Measurements from ENCODE around the gene IL7R. TPM values are rescaled to one million over a fixed set of nuclear protein-coding genes. Genes with fewer than 3 reads are reported as not detected.

IL7R gene, protein sequence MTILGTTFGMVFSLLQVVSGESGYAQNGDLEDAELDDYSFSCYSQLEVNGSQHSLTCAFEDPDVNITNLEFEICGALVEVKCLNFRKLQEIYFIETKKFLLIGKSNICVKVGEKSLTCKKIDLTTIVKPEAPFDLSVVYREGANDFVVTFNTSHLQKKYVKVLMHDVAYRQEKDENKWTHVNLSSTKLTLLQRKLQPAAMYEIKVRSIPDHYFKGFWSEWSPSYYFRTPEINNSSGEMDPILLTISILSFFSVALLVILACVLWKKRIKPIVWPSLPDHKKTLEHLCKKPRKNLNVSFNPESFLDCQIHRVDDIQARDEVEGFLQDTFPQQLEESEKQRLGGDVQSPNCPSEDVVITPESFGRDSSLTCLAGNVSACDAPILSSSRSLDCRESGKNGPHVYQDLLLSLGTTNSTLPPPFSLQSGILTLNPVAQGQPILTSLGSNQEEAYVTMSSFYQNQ
- total RNA-seq = 0.12 and 0.13 TPM in 2 replicates

DNA sequence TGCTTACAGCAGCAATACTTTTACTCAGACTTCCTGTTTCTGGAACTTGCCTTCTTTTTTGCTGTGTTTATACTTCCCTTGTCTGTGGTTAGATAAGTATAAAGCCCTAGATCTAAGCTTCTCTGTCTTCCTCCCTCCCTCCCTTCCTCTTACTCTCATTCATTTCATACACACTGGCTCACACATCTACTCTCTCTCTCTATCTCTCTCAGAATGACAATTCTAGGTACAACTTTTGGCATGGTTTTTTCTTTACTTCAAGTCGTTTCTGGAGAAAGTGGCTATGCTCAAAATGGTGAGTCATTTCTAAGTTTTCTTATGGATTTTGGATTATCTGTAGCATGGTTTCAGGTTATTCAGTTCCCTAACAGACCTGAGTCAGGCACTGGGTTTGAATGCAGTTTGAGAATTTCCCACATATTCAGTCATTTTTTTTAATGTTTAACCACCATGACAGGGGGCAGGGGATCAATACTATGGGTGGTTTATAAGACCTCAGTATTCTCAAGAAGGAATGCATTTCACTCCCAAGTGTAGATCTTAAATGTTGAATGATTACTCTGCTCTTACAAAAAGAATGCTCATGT, at the start of gene IL7R:
Gene IL7R (plus strand): TSS at position 127 of the 587 bp plus-strand sequence. CDS start 87 bp downstream, at position 214.

Other genes starting within 250 kb of the IL7R start
- 1.7 and 1.8 TPM in 2 replicates for gene SPEF2, start 239.0 kb upstream of the IL7R start, total RNA-seq
- gene CAPSL, start 81.7 kb downstream of the IL7R start, total RNA-seq = not detected in 2 replicates
- gene UGT3A1, start 134.5 kb downstream of the IL7R start, total RNA-seq = not detected in 2 replicates
- not detected in 2 replicates for gene UGT3A2, start 210.0 kb downstream of the IL7R start, total RNA-seq

All from aortic smooth muscle cell (primary cell).